ENCODE measurements around the gene PPM1A. TPM values are rescaled to one million over a fixed set of nuclear protein-coding genes. Genes with fewer than 3 reads are reported as not detected.
"Not testable (repeated sequence)": the region's sequence is repeated elsewhere in the genome, so short reads cannot be mapped to it uniquely, and the experiment has no call there.

The PPM1A gene
- total and polyA plus RNA-seq, 5 donors from 2014 or later: 15.0 to 83.3 (median 20.9) TPM

GRCh38 chr14:60313093-60313492 is 64.1 kb downstream of the PPM1A start:
- H3K9me3 ChIP-seq (ENCODE audit: control insufficient read depth in 2 of 2, low read length in 2 of 2): no peaks in the 10 kb centered on the region
- no peak overlapping the region for H3K4me3 ChIP-seq (ENCODE audit: low read depth, low read length)
- H3K4me3 Mint-ChIP-seq: no peak overlapping the region
- peaks cover 34% of the 10 kb centered on the region for H3K27me3 Mint-ChIP-seq
- no peak for ATAC-seq (ENCODE audit: low read depth in 2 of 2)
- peaks cover 8% of the 10 kb centered on the region for H3K27me3 ChIP-seq (ENCODE audit: control insufficient read depth, insufficient read depth, low read length)
- H3K4me1 ChIP-seq (ENCODE audit: control insufficient read depth, insufficient read depth, low read length, poor library complexity, severe bottlenecking): no peaks in the 10 kb centered on the region
- H3K27ac Mint-ChIP-seq: no peak overlapping the region
- no peak for DNase-seq
- no peaks in the 10 kb centered on the region for H3K9me3 Mint-ChIP-seq
- no peaks in the 10 kb centered on the region for H3K36me3 Mint-ChIP-seq
- H3K36me3 ChIP-seq (ENCODE audit: control insufficient read depth, insufficient read depth, low read length): no peaks in the 10 kb centered on the region
- H3K27ac ChIP-seq (ENCODE audit: insufficient read depth, low read length, poor library complexity, severe bottlenecking): no peak overlapping the region
- H3K4me1 Mint-ChIP-seq: peaks cover 0 to 2% (median 0%) of the 10 kb centered on the region in 4 donors

GRCh38 chr14:60315196-60315990 is 66.4 kb downstream of the PPM1A start:
- Mint-ChIP-seq H3K27ac (no peak overlapping the region), H3K9me3 (no peaks in the 10 kb centered on the region), H3K4me3 (no peak overlapping the region), H3K4me1 (no peaks in the 10 kb centered on the region), H3K36me3 (no peaks in the 10 kb centered on the region), H3K27me3 (peaks cover 40% of the 10 kb centered on the region)
- no peaks in the 10 kb centered on the region for H3K4me1 ChIP-seq (ENCODE audit: control insufficient read depth, insufficient read depth, low read length, poor library complexity, severe bottlenecking)
- H3K9me3 ChIP-seq (ENCODE audit: control insufficient read depth in 2 of 2, low read length in 2 of 2): no peaks in the 10 kb centered on the region
- ATAC-seq (ENCODE audit: low read depth in 2 of 2): no peak
- no peak for DNase-seq
- H3K4me3 ChIP-seq (ENCODE audit: low read depth, low read length): no peak overlapping the region
- H3K36me3 ChIP-seq (ENCODE audit: control insufficient read depth, insufficient read depth, low read length): no peaks in the 10 kb centered on the region
- peaks cover 8% of the 10 kb centered on the region for H3K27me3 ChIP-seq (ENCODE audit: control insufficient read depth, insufficient read depth, low read length)
- no peak overlapping the region for H3K27ac ChIP-seq (ENCODE audit: insufficient read depth, low read length, poor library complexity, severe bottlenecking)

- no peaks in the 10 kb centered on the region for H3K36me3 Mint-ChIP-seq
- Histone ChIP-seq H3K9me3 (ENCODE audit: control insufficient read depth in 2 of 2, low read length in 2 of 2) (no peaks in the 10 kb centered on the region), H3K36me3 (ENCODE audit: control insufficient read depth, insufficient read depth, low read length) (no peaks in the 10 kb centered on the region), H3K4me3 (ENCODE audit: low read depth, low read length) (no peak overlapping the region), H3K4me1 (ENCODE audit: control insufficient read depth, insufficient read depth, low read length, poor library complexity, severe bottlenecking) (no peaks in the 10 kb centered on the region), H3K27ac (ENCODE audit: insufficient read depth, low read length, poor library complexity, severe bottlenecking) (no peak overlapping the region), H3K27me3 (ENCODE audit: control insufficient read depth, insufficient read depth, low read length) (peaks cover 6% of the 10 kb centered on the region)
- DNase-seq: no peak
- H3K9me3 Mint-ChIP-seq: no peaks in the 10 kb centered on the region
- no peak overlapping the region for H3K4me3 Mint-ChIP-seq
- H3K27me3 Mint-ChIP-seq: peaks cover 47% of the 10 kb centered on the region
- no peak overlapping the region for H3K27ac Mint-ChIP-seq
- no peaks in the 10 kb centered on the region for H3K4me1 Mint-ChIP-seq
- no peak for ATAC-seq (ENCODE audit: low read depth in 2 of 2)
Measured at GRCh38 chr14:60317609-60318008, 68.6 kb downstream of the PPM1A start.

- H3K27ac ChIP-seq (ENCODE audit: insufficient read depth, low read length, poor library complexity, severe bottlenecking); H3K36me3 ChIP-seq (ENCODE audit: control insufficient read depth, insufficient read depth, low read length); H3K27ac Mint-ChIP-seq; H3K9me3 ChIP-seq (ENCODE audit: control insufficient read depth in 2 of 2, low read length in 2 of 2); H3K4me3 ChIP-seq (ENCODE audit: low read depth, low read length); H3K9me3 Mint-ChIP-seq; DNase-seq; H3K4me3 Mint-ChIP-seq; ATAC-seq (ENCODE audit: low read depth in 2 of 2); H3K36me3 Mint-ChIP-seq; H3K4me1 Mint-ChIP-seq; H3K4me1 ChIP-seq (ENCODE audit: control insufficient read depth, insufficient read depth, low read length, poor library complexity, severe bottlenecking); H3K27me3 ChIP-seq (ENCODE audit: control insufficient read depth, insufficient read depth, low read length): not testable (repeated sequence)
- peaks cover 64% of the 10 kb centered on the region for H3K27me3 Mint-ChIP-seq
Measured at GRCh38 chr14:60320860-60321259, 71.8 kb downstream of the PPM1A start.

- peaks cover 4 to 12% (median 9%) of the 10 kb centered on the region in 4 donors for H3K4me1 Mint-ChIP-seq
- peaks cover 0 to 2% (median 0%) of the 10 kb centered on the region in 7 donors for H3K9me3 Mint-ChIP-seq
- no peak overlapping the region for H3K4me3 ChIP-seq (ENCODE audit: low read depth, low read length)
- H3K27me3 Mint-ChIP-seq: peaks cover 73% of the 10 kb centered on the region
- ATAC-seq (ENCODE audit: low read depth in 2 of 2) (no peak), DNase-seq (no peak)
- H3K27ac ChIP-seq (ENCODE audit: insufficient read depth, low read length, poor library complexity, severe bottlenecking): no peak overlapping the region
- peaks cover 10% of the 10 kb centered on the region for H3K4me1 ChIP-seq (ENCODE audit: control insufficient read depth, insufficient read depth, low read length, poor library complexity, severe bottlenecking)
- H3K27ac Mint-ChIP-seq: no peak overlapping the region
- no peaks in the 10 kb centered on the region for H3K36me3 ChIP-seq (ENCODE audit: control insufficient read depth, insufficient read depth, low read length)
- H3K9me3 ChIP-seq (ENCODE audit: control insufficient read depth in 2 of 2, low read length in 2 of 2): no peaks in the 10 kb centered on the region
- H3K4me3 Mint-ChIP-seq: no peak overlapping the region
- peaks cover 5% of the 10 kb centered on the region for H3K27me3 ChIP-seq (ENCODE audit: control insufficient read depth, insufficient read depth, low read length)
- no peaks in the 10 kb centered on the region for H3K36me3 Mint-ChIP-seq
Measured at GRCh38 chr14:60323199-60323896, 74.3 kb downstream of the PPM1A start.

- peaks cover 0 to 2% (median 0%) of the 10 kb centered on the region in 7 donors for H3K9me3 Mint-ChIP-seq
- Histone ChIP-seq H3K4me3 (ENCODE audit: low read depth, low read length) (no peak overlapping the region), H3K36me3 (ENCODE audit: control insufficient read depth, insufficient read depth, low read length) (no peaks in the 10 kb centered on the region), H3K9me3 (ENCODE audit: control insufficient read depth in 2 of 2, low read length in 2 of 2) (no peaks in the 10 kb centered on the region), H3K27me3 (ENCODE audit: control insufficient read depth, insufficient read depth, low read length) (peaks cover 10% of the 10 kb centered on the region), H3K4me1 (ENCODE audit: control insufficient read depth, insufficient read depth, low read length, poor library complexity, severe bottlenecking) (peaks cover 10% of the 10 kb centered on the region), H3K27ac (ENCODE audit: insufficient read depth, low read length, poor library complexity, severe bottlenecking) (no peak overlapping the region)
- H3K27ac Mint-ChIP-seq: no peak overlapping the region
- ATAC-seq (ENCODE audit: low read depth in 2 of 2): no peak
- H3K27me3 Mint-ChIP-seq: peaks cover 79% of the 10 kb centered on the region
- no peak for DNase-seq
- H3K36me3 Mint-ChIP-seq: no peaks in the 10 kb centered on the region
- H3K4me3 Mint-ChIP-seq: no peak overlapping the region
- peaks cover 4 to 17% (median 10%) of the 10 kb centered on the region in 4 donors for H3K4me1 Mint-ChIP-seq
Measured at GRCh38 chr14:60324837-60325236, 75.8 kb downstream of the PPM1A start.

GRCh38 chr14:60326274-60326673 is 77.3 kb downstream of the PPM1A start:
- Mint-ChIP-seq H3K9me3 (peaks cover 0 to 2% (median 0%) of the 10 kb centered on the region in 7 donors), H3K4me1 (peaks cover 4 to 23% (median 14%) of the 10 kb centered on the region in 4 donors), H3K27me3 (peaks cover 78% of the 10 kb centered on the region), H3K36me3 (peaks cover 2% of the 10 kb centered on the region), H3K27ac (no peak overlapping the region), H3K4me3 (peak overlapping the region in 2 of 4 donors; percentile 89 to 90)
- H3K36me3 ChIP-seq (ENCODE audit: control insufficient read depth, insufficient read depth, low read length): no peaks in the 10 kb centered on the region
- H3K4me3 ChIP-seq (ENCODE audit: low read depth, low read length): no peak overlapping the region
- no peaks in the 10 kb centered on the region for H3K9me3 ChIP-seq (ENCODE audit: control insufficient read depth in 2 of 2, low read length in 2 of 2)
- H3K27ac ChIP-seq (ENCODE audit: insufficient read depth, low read length, poor library complexity, severe bottlenecking): no peak overlapping the region
- ATAC-seq (ENCODE audit: low read depth in 2 of 2) (no peak), DNase-seq (no peak)
- H3K4me1 ChIP-seq (ENCODE audit: control insufficient read depth, insufficient read depth, low read length, poor library complexity, severe bottlenecking): peaks cover 13% of the 10 kb centered on the region
- peaks cover 10% of the 10 kb centered on the region for H3K27me3 ChIP-seq (ENCODE audit: control insufficient read depth, insufficient read depth, low read length)

Data from CD4-positive, CD25-positive, alpha-beta regulatory T cell (primary cell).